Memory B cell (primary cell): ENCODE results near the gene DAZAP1.
"Not testable (repeated sequence)": the region's sequence is repeated elsewhere in the genome, so short reads cannot be mapped to it uniquely, and the experiment has no call there.

Experiments used
- ATAC-seq: fragments of 150-1000 bp; cut with Tn5 transposase; 2 replicates; pipeline ENCODE4 v1.10.0; 2021; ENCODE audit warnings: low read depth, mild to moderate bottlenecking, moderate library complexity
- DNase-seq, 2 donors: peaks; one replicate each; pipeline ENCODE4 v3.0.0; 2022; ENCODE audit warnings: low spot score in 2 of 2
- H3K27ac Mint-ChIP-seq: one replicate; pipeline ENCODE4 v1.8.0; 2022; ENCODE audit warnings: mild to moderate bottlenecking, moderate library complexity, mixed read lengths
- H3K27me3 Mint-ChIP-seq: one replicate; pipeline ENCODE4 v1.8.0; 2022; ENCODE audit warnings: mixed read lengths
- H3K36me3 Mint-ChIP-seq: one replicate; pipeline ENCODE4 v1.8.0; 2022; ENCODE audit warnings: mild to moderate bottlenecking, mixed read lengths
- H3K4me1 Mint-ChIP-seq: one replicate; pipeline ENCODE4 v1.8.0; 2022; ENCODE audit warnings: mixed read lengths
- H3K4me3 Mint-ChIP-seq: one replicate; pipeline ENCODE4 v1.8.0; 2022; ENCODE audit warnings: mild to moderate bottlenecking, moderate library complexity, mixed read lengths
- H3K9me3 Mint-ChIP-seq: one replicate; pipeline ENCODE4 v1.8.0; 2022; ENCODE audit warnings: mixed read lengths

DAZAP1 gene

GRCh38 chr19:1418951-1419738 is 11.8 kb downstream of the DAZAP1 start:
- H3K36me3 Mint-ChIP-seq, result peaks cover 24% of the 10 kb centered on the region
- H3K27me3 Mint-ChIP-seq, result no peaks in the 10 kb centered on the region
- peaks cover 12% of the 10 kb centered on the region for H3K4me1 Mint-ChIP-seq

GRCh38 chr19:1420085-1420484 is 12.7 kb downstream of the DAZAP1 start:
- H3K36me3 Mint-ChIP-seq, result peaks cover 29% of the 10 kb centered on the region
- not testable (repeated sequence) for DNase-seq, ATAC-seq, H3K4me3 Mint-ChIP-seq, H3K4me1 Mint-ChIP-seq, H3K27me3 Mint-ChIP-seq, H3K27ac Mint-ChIP-seq, H3K9me3 Mint-ChIP-seq

More at GRCh38 chr19:1418951-1419738, 11.8 kb downstream of the DAZAP1 start:
- Mint-ChIP-seq H3K9me3 (no peaks in the 10 kb centered on the region), H3K4me3 (no peak overlapping the region), H3K27ac (no peak overlapping the region)
- DNase-seq (no peak), ATAC-seq (no peak)

DNA sequence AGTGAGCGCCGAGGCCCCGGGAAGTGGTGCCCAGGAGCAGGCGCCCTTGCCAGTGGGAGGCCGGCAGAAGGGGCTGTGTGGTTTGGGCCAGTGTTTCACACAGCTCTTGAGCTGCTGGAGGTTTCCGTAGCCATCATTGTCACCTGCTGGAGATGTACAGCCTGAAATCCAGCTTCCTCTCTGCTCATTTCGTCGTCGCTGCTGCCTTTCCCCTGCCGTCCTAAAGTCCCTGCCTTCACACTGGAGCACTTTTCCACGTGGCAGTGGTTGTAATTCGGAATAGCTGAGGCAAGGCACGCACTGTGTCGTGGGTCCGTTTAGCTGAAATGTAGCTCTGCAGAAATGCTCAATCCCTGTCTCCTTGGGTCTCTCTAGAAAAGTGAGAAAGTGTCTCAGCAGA is 13.2 kb downstream of the DAZAP1 start:
- H3K36me3 Mint-ChIP-seq, result peaks cover 30% of the 10 kb centered on the region
- no peak for DNase-seq
- H3K27me3 Mint-ChIP-seq, result no peaks in the 10 kb centered on the region
- no peak overlapping the region for H3K4me3 Mint-ChIP-seq
- H3K9me3 Mint-ChIP-seq, result no peaks in the 10 kb centered on the region
- no peak overlapping the region for H3K27ac Mint-ChIP-seq
- no peak for ATAC-seq
- peaks cover 6% of the 10 kb centered on the region for H3K4me1 Mint-ChIP-seq

DNA sequence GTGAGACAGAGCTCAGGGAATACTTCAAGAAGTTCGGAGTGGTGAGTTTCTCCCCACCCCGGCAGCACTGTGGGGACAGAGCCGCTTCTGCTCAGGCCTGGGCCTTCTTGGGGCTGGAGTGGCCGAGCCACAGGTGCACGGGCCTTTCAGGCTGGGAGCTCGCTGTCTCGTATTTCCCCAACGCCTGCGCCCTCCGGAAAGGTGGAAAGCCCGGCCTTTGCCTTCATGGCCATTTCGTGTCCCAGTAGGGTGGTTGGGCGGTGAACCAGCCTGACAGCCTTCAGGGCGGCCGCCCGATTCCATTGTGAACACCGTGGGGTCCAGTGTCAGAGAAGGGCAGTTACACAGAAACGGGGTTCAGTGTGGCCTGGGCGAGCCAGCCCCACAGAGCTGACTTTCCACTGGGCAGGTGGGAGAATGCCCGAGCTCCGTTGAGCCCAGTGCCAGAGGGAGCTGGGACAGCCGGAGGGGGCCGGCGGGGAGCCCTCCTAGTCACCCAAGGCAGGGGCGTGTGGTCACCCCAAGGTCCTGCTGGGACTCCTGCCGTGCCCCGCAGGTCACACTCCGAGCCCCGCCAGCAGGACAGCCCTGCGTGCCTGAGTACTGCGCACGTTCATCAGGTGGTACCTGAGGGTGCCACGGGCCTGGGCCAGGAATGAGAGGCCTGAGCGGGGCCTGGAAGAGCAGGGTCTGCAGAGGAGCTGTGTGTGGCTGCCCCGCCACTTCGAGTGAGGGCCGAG is 14.0 kb downstream of the DAZAP1 start:
- no peak for ATAC-seq

DNA sequence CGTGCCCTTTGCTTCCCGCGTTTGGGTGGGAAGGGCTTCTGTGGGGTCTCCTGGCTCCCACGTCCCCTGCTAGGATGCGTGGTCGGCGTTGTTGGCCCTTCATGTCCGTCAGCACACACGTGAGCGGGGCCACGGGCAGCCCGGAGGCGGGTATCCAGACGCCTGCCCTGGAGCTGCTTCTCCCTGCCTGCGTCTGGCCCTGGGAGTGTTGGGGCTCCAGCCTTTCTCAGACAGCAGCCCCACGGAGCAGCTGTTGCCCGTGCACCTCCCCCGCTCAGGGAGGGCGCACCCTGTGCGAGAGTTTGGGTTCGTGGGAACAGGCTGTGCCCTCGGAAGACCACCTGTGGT is 14.5 kb downstream of the DAZAP1 start:
- Mint-ChIP-seq H3K4me3 (no peak overlapping the region), H3K36me3 (peaks cover 30% of the 10 kb centered on the region), H3K27me3 (no peaks in the 10 kb centered on the region), H3K27ac (no peak overlapping the region), H3K9me3 (no peaks in the 10 kb centered on the region), H3K4me1 (no peaks in the 10 kb centered on the region)
- DNase-seq (no peak), ATAC-seq (no peak)

More for the DNA sequence above, 14.0 kb downstream of the DAZAP1 start:
- no peak overlapping the region for H3K4me3 Mint-ChIP-seq
- H3K9me3 Mint-ChIP-seq, result no peaks in the 10 kb centered on the region
- peaks cover 30% of the 10 kb centered on the region for H3K36me3 Mint-ChIP-seq
- H3K27ac Mint-ChIP-seq, result no peak overlapping the region
- DNase-seq, result no peak
- no peaks in the 10 kb centered on the region for H3K27me3 Mint-ChIP-seq
- peaks cover 2% of the 10 kb centered on the region for H3K4me1 Mint-ChIP-seq

DNA sequence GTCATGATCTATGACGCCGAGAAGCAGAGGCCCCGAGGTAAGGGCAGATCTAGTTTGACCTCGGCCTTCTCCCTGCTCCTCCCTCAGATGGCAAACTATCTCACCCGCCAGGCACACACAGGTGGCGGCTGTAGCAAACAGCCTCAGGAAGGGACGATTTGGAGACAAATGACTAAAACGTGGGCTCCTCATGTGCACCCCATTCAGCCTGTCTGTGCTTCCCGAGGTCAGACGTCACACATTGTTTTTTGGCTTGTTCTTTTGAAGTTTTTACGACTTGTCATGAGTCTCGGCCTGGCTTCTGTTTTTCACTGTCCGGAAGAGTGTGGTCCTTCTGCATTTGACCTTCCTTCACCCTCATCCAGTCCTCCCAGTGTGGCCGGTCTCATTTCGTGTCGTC is 15.0 kb downstream of the DAZAP1 start:
- no peak overlapping the region for H3K4me3 Mint-ChIP-seq
- no peaks in the 10 kb centered on the region for H3K4me1 Mint-ChIP-seq
- no peak overlapping the region for H3K27ac Mint-ChIP-seq
- DNase-seq (no peak), ATAC-seq (no peak)
- H3K9me3 Mint-ChIP-seq, result no peaks in the 10 kb centered on the region
- H3K27me3 Mint-ChIP-seq, result no peaks in the 10 kb centered on the region
- peaks cover 28% of the 10 kb centered on the region for H3K36me3 Mint-ChIP-seq

GRCh38 chr19:1422943-1423342 is 15.6 kb downstream of the DAZAP1 start:
- Mint-ChIP-seq H3K36me3 (peaks cover 25% of the 10 kb centered on the region), H3K4me3 (no peak overlapping the region), H3K9me3 (no peaks in the 10 kb centered on the region), H3K4me1 (no peaks in the 10 kb centered on the region), H3K27ac (no peak overlapping the region), H3K27me3 (no peaks in the 10 kb centered on the region)
- no peak for DNase-seq
- no peak for ATAC-seq

GRCh38 chr19:1423436-1424191 is 16.2 kb downstream of the DAZAP1 start:
- H3K9me3 Mint-ChIP-seq, result no peaks in the 10 kb centered on the region
- H3K36me3 Mint-ChIP-seq, result peaks cover 25% of the 10 kb centered on the region
- DNase-seq, result no peak
- no peak overlapping the region for H3K27ac Mint-ChIP-seq
- no peaks in the 10 kb centered on the region for H3K27me3 Mint-ChIP-seq
- H3K4me1 Mint-ChIP-seq, result no peaks in the 10 kb centered on the region
- no peak overlapping the region for H3K4me3 Mint-ChIP-seq
- no peak for ATAC-seq

GRCh38 chr19:1424192-1424955 is 17.0 kb downstream of the DAZAP1 start:
- ATAC-seq, result no peak
- no peak overlapping the region for H3K4me3 Mint-ChIP-seq
- no peaks in the 10 kb centered on the region for H3K9me3 Mint-ChIP-seq
- no peaks in the 10 kb centered on the region for H3K4me1 Mint-ChIP-seq
- H3K36me3 Mint-ChIP-seq, result peaks cover 21% of the 10 kb centered on the region
- H3K27ac Mint-ChIP-seq, result no peak overlapping the region
- no peak for DNase-seq
- H3K27me3 Mint-ChIP-seq, result no peaks in the 10 kb centered on the region

- Mint-ChIP-seq H3K4me3 (no peak overlapping the region), H3K27me3 (no peaks in the 10 kb centered on the region), H3K27ac (no peak overlapping the region), H3K36me3 (peaks cover 23% of the 10 kb centered on the region), H3K9me3 (no peaks in the 10 kb centered on the region), H3K4me1 (no peaks in the 10 kb centered on the region)
- ATAC-seq (no peak), DNase-seq (no peak)
These were observed 17.9 kb downstream of the DAZAP1 start for GRCh38 chr19:1425102-1425837.

- ATAC-seq (no peak), DNase-seq (no peak)
- H3K4me3 Mint-ChIP-seq, result no peak overlapping the region
- H3K27me3 Mint-ChIP-seq, result no peaks in the 10 kb centered on the region
- H3K36me3 Mint-ChIP-seq, result peaks cover 20% of the 10 kb centered on the region
- no peak overlapping the region for H3K27ac Mint-ChIP-seq
- no peaks in the 10 kb centered on the region for H3K4me1 Mint-ChIP-seq
- H3K9me3 Mint-ChIP-seq, result no peaks in the 10 kb centered on the region
These were observed 18.5 kb downstream of the DAZAP1 start for GRCh38 chr19:1425902-1426301.

GRCh38 chr19:1426736-1427135 is 19.4 kb downstream of the DAZAP1 start:
- DNase-seq (no peak), ATAC-seq (no peak)
- H3K9me3 Mint-ChIP-seq, result no peaks in the 10 kb centered on the region
- H3K36me3 Mint-ChIP-seq, result peaks cover 19% of the 10 kb centered on the region
- no peak overlapping the region for H3K4me3 Mint-ChIP-seq
- H3K27ac Mint-ChIP-seq, result no peak overlapping the region
- H3K4me1 Mint-ChIP-seq, result no peaks in the 10 kb centered on the region
- no peaks in the 10 kb centered on the region for H3K27me3 Mint-ChIP-seq

DNA sequence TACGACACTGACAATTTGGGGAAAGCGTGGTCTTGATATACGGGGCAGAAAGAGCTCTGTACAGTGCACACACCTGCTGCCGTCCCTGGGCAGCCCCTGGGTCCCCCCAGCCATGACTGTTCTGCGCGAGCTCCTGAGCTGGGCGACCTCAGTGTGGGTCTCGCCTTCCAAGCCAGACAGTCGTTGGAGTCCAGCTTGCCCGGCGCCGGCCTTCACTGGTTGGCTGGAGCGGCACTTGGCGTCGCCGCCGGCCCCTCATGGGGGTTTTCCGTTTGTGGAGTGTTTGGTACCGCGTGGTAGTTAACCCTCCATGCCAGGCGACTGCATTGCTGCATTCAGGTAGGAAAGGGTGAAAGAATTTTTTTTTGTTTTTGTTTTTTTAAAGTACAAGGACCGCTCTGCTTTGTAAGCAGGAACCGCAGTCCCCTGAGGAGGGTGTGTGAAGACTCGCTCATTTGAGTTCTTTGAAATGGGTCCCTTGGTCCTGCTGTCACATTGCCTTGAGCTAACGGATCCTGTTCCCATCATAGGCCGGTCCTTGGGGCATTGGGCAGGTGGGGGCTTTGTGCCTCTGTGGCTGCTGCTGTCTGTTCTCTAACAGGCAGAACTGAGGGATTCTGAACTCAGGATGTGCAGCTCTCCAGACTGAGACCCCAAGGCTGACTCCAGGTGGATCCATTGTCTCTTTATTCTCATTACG is 20.0 kb downstream of the DAZAP1 start:
- H3K9me3 Mint-ChIP-seq, result no peaks in the 10 kb centered on the region
- peaks cover 19% of the 10 kb centered on the region for H3K36me3 Mint-ChIP-seq
- no peaks in the 10 kb centered on the region for H3K4me1 Mint-ChIP-seq
- no peak for DNase-seq
- H3K4me3 Mint-ChIP-seq, result no peak overlapping the region
- H3K27ac Mint-ChIP-seq, result no peak overlapping the region
- no peak for ATAC-seq
- H3K27me3 Mint-ChIP-seq, result no peaks in the 10 kb centered on the region
